Naive B cell (primary cell): Measurements from ENCODE around the gene SLC17A5. TPM values are rescaled to one million over a fixed set of nuclear protein-coding genes. Genes with fewer than 3 reads are reported as not detected.
"Not testable (repeated sequence)": the region's sequence is repeated elsewhere in the genome, so short reads cannot be mapped to it uniquely, and the experiment has no call there.

Experiments
- ATAC-seq, 2 donors: fragments of 150-1000 bp; cut with Tn5 transposase; 2 replicates each; pipeline ENCODE4 v1.10.0; 2021; ENCODE audit warnings: low read depth in 2 of 2, mild to moderate bottlenecking in 2 of 2, moderate library complexity in 2 of 2
- DNase-seq: peaks from one replicate; pipeline ENCODE4 v3.0.0; 2022
- H3K27ac Mint-ChIP-seq, 6 donors: one replicate each; pipeline ENCODE4 v1.8.0; 2020 to 2022; ENCODE audit warnings: mild to moderate bottlenecking in 6 of 6, mixed read lengths in 6 of 6, moderate library complexity in 5 of 6, inconsistent platforms in 2 of 6
- H3K27me3 Mint-ChIP-seq, 3 donors: one replicate each; pipeline ENCODE4 v1.8.0; 2021 to 2022; ENCODE audit warnings: mixed read lengths in 3 of 3, mild to moderate bottlenecking in 1 of 3
- H3K36me3 Mint-ChIP-seq, 2 donors: one replicate each; pipeline ENCODE4 v1.8.0; 2020 to 2022; ENCODE audit warnings: mixed read lengths in 2 of 2, inconsistent platforms in 1 of 2, mild to moderate bottlenecking in 1 of 2
- H3K4me1 Mint-ChIP-seq, 3 donors: one replicate each; pipeline ENCODE4 v1.8.0; 2020 to 2022; ENCODE audit warnings: mixed read lengths in 3 of 3, inconsistent platforms in 1 of 3, mild to moderate bottlenecking in 1 of 3, moderate library complexity in 1 of 3
- H3K4me3 Mint-ChIP-seq, 8 donors: one replicate each; pipeline ENCODE4 v1.8.0; 2020 to 2022; ENCODE audit warnings: mild to moderate bottlenecking in 8 of 8, mixed read lengths in 8 of 8, moderate library complexity in 8 of 8, inconsistent platforms in 2 of 8
- H3K9me3 Mint-ChIP-seq, 7 donors: one replicate each; pipeline ENCODE4 v1.8.0; 2020 to 2022; ENCODE audit warnings: mixed read lengths in 7 of 7, mild to moderate bottlenecking in 5 of 7, inconsistent platforms in 2 of 7, moderate library complexity in 1 of 7
- polyA plus RNA-seq, 6 donors: library from polyadenylated mRNA; unstranded; fragments of 300-500 nt; fragmentation: Illumina TruSeq; gene quantifications; one replicate each; pipeline ENCODE4 v1.2.3, GENCODE V29; 2021; ENCODE audit warnings: low read depth in 6 of 6

The SLC17A5 gene
- polyA plus RNA-seq, 6 donors from 2014 or later, result 0.40 to 6.0 (median 5.6) TPM

- Mint-ChIP-seq H3K9me3 (no peaks in the 10 kb centered on the region), H3K4me1 (no peaks in the 10 kb centered on the region), H3K4me3 (no peak overlapping the region), H3K27ac (no peak overlapping the region), H3K27me3 (no peaks in the 10 kb centered on the region), H3K36me3 (peaks cover 10 to 18% of the 10 kb centered on the region in 2 donors)
- ATAC-seq, result no peak
- DNase-seq, result no peak
Observed at GRCh38 chr6:73630401-73630800, 23.4 kb downstream of the SLC17A5 start.

GRCh38 chr6:73624896-73625295, 28.9 kb downstream of the SLC17A5 start:
- no peaks in the 10 kb centered on the region for H3K9me3 Mint-ChIP-seq
- no peak for DNase-seq
- no peak overlapping the region for H3K4me3 Mint-ChIP-seq
- no peak for ATAC-seq
- H3K36me3 Mint-ChIP-seq, result no peaks in the 10 kb centered on the region
- no peak overlapping the region for H3K27ac Mint-ChIP-seq
- H3K4me1 Mint-ChIP-seq, result no peaks in the 10 kb centered on the region
- no peaks in the 10 kb centered on the region for H3K27me3 Mint-ChIP-seq

- not testable (repeated sequence) for H3K27me3 Mint-ChIP-seq, DNase-seq, H3K36me3 Mint-ChIP-seq, H3K4me1 Mint-ChIP-seq, ATAC-seq, H3K27ac Mint-ChIP-seq, H3K4me3 Mint-ChIP-seq, H3K9me3 Mint-ChIP-seq
Observed at GRCh38 chr6:73623480-73623879, 30.3 kb downstream of the SLC17A5 start.

DNA sequence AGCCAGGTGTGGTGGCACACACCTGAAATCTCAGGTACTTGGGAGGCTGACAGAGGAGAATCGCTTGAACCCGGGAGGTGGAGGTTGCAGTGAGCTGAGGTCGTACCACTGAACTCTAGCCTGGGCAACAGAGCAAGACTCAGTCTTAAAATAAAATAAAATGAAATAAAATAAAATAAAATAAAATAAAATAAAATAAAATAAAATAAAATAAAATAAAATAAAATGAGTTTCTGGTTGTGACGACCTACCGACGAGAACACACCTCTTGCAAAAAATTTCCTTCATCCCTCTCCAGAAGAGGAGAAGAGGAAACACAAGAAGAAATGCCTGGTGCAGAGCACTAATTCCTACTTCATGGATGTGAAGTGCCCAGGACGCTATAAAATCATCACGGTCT, 35.7 kb downstream of the SLC17A5 start:
- H3K27ac Mint-ChIP-seq, DNase-seq, H3K27me3 Mint-ChIP-seq, ATAC-seq, H3K9me3 Mint-ChIP-seq, H3K4me3 Mint-ChIP-seq, H3K36me3 Mint-ChIP-seq, H3K4me1 Mint-ChIP-seq: not testable (repeated sequence)

DNA sequence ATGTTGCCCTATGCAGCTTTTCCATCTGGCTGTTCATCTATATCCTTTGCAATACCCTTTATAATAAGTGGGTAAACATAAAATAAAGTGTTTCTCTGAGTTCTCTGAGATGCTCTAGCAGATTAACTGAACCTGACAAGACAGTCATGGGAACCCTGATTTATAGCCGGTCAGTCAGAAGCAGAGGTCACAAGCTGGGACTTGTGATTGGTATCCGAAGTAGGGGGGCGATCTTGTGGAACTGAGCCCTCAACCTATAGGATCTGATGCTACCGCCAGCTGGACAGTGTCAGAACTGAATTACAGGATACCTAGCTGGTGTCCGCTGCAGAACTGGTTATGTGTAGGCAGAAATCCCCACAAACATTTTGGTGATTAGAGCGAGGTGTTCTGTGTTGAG, 39.0 kb downstream of the SLC17A5 start:
- peaks cover 0 to 5% (median 0%) of the 10 kb centered on the region in 3 donors for H3K4me1 Mint-ChIP-seq
- H3K9me3 Mint-ChIP-seq, result no peaks in the 10 kb centered on the region
- H3K4me3 Mint-ChIP-seq, result no peak overlapping the region
- no peak for DNase-seq
- ATAC-seq, result no peak
- peaks cover 0 to 9% of the 10 kb centered on the region in 2 donors for H3K36me3 Mint-ChIP-seq
- H3K27me3 Mint-ChIP-seq, result no peaks in the 10 kb centered on the region
- H3K27ac Mint-ChIP-seq, result no peak overlapping the region

DNA sequence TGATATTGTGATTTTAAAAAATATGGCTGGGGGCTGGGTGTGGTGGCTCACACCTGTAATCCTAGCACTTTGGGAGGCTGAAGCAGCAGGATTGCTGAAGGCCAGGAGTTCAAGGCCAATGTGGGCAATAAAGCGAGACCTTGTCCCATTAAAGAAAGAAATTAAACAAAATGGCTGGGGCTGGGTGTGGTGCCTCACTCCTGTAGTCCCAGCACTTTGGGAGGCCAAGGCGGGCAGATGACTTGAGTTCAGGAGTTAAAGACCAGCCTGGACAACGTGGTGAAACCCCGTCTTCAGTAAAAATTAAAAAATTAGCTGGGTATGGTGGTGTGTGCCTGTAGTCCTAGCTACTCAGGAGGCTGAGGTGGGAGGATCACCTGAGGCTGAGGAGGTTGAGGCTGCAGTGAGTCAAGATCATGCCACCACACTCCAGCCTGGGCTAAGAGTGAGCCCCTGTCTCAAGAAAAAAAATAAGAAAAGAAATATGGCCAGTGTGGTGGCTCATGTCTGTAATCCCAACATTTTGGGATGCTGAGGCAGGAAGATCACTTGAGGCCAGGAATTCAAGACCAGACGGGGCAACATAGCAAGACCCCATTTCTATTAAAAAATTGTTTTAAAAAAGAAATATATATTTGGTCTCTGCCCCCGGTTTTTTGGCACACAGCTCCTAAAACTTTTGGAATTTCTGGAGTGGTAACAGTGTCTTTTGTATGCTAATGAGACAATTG, 39.8 kb downstream of the SLC17A5 start:
- Mint-ChIP-seq H3K4me3 (no peak overlapping the region), H3K36me3 (peaks cover 0 to 14% of the 10 kb centered on the region in 2 donors), H3K27me3 (no peaks in the 10 kb centered on the region), H3K4me1 (peaks cover 0 to 5% (median 0%) of the 10 kb centered on the region in 3 donors), H3K27ac (no peak overlapping the region), H3K9me3 (no peaks in the 10 kb centered on the region)
- DNase-seq (no peak), ATAC-seq (no peak)

GRCh38 chr6:73612611-73613010, 41.2 kb downstream of the SLC17A5 start:
- Mint-ChIP-seq H3K4me1 (peaks cover 0 to 5% (median 0%) of the 10 kb centered on the region in 3 donors), H3K27ac (peak overlapping the region in 1 of 6 donors; percentile 15), H3K27me3 (no peaks in the 10 kb centered on the region), H3K4me3 (no peak overlapping the region), H3K36me3 (peaks cover 0 to 20% of the 10 kb centered on the region in 2 donors), H3K9me3 (no peaks in the 10 kb centered on the region)
- ATAC-seq, result no peak
- DNase-seq, result no peak

DNA sequence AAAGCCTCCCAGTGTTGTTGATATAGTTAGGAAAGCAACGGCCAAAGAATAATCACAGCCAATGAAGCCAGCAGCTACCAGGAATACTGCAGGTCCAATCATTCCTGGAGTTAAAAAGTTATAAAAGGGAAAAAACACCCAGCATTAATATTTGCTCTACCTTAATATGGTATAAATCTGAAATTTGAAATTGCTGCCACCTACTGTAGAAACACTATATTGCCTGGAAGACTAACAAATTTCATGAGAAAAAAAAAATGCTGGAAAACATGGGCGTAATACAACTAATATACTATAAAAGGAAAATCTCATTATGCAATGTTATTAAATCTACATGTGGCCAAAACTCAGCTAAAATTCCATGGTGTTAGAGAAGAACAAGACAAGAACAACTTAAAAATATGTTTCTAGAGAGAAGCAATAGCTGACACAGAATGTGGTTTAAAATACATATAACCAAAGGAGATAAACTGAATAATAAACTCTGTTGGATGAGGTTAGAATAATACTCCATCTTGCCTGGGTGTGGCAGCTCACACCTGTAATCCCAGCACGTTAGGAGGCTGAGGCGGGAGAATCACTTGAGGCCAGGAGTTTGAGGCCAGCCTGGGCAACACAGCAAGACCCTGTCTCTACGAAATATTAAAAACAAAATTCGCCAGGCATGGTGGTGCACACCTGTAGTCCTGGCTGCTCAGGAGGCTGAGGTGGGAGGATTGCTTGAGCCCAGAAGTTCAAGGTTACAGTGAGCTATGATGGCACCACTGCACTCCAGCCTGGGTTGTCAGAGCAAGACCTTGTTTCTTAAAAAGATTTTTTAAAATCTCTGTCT, 43.1 kb downstream of the SLC17A5 start:
- Mint-ChIP-seq H3K36me3 (peaks cover 0 to 15% of the 10 kb centered on the region in 2 donors), H3K4me1 (peaks cover 0 to 5% (median 0%) of the 10 kb centered on the region in 3 donors), H3K27ac (peak overlapping the region in 4 of 6 donors; percentile 6 to 58 (median 30)), H3K4me3 (no peak overlapping the region), H3K9me3 (no peaks in the 10 kb centered on the region), H3K27me3 (no peaks in the 10 kb centered on the region)
- peak; percentile 40 to 56 for ATAC-seq
- DNase-seq, result peak; percentile 39

DNA sequence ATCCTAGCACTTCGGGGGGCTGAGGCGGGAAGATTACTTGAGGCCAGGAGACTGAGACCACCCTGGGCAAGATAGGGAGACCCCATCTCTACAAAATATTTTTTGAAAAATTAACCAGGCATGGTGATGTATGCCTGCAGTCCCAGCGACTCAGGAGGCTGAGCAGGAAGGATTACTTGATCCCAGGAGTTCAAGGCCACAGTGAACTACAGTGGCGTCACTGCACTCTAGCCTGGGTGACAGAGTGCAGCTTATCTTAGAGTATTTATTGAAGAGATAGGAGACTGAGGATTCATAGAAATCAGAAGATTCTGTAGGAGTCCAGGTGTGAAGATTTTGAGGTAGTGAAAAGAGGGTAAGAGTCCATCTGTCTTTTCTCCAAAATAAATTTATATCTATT, 45.0 kb downstream of the SLC17A5 start:
- peak overlapping the region in 2 of 6 donors; percentile 84 to 86 for H3K27ac Mint-ChIP-seq

DNA sequence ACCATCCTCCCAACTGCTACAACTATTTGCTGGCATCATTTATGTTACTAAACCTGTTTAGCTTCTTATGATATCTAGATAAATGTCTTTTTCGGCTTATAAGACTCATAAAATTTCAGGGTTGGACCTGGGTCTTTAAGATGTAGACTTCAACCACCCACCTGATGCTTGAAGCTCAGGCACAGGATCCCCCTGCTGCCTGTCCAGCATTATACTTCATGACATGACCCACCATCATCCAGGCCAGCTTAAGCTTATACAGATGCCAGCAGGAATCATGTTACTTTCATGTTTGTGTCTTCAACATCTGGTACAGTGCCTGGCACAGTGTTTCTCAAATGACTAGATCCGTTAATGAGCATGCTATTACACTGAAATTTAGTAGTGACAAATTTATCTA, 47.4 kb downstream of the SLC17A5 start:
- peaks cover 0 to 15% of the 10 kb centered on the region in 2 donors for H3K36me3 Mint-ChIP-seq
- no peaks in the 10 kb centered on the region for H3K27me3 Mint-ChIP-seq
- H3K4me3 Mint-ChIP-seq, result no peak overlapping the region
- H3K27ac Mint-ChIP-seq, result peak overlapping the region in 2 of 6 donors; percentile 15 to 74
- H3K4me1 Mint-ChIP-seq, result peaks cover 0 to 5% (median 0%) of the 10 kb centered on the region in 3 donors
- DNase-seq, result no peak
- no peaks in the 10 kb centered on the region for H3K9me3 Mint-ChIP-seq
- no peak for ATAC-seq

More for the DNA sequence above, 45.0 kb downstream of the SLC17A5 start:
- no peak for DNase-seq
- Mint-ChIP-seq H3K4me3 (no peak overlapping the region), H3K9me3 (no peaks in the 10 kb centered on the region), H3K27me3 (no peaks in the 10 kb centered on the region), H3K4me1 (peaks cover 0 to 5% (median 0%) of the 10 kb centered on the region in 3 donors), H3K36me3 (peaks cover 0 to 12% of the 10 kb centered on the region in 2 donors)
- no peak for ATAC-seq

DNA sequence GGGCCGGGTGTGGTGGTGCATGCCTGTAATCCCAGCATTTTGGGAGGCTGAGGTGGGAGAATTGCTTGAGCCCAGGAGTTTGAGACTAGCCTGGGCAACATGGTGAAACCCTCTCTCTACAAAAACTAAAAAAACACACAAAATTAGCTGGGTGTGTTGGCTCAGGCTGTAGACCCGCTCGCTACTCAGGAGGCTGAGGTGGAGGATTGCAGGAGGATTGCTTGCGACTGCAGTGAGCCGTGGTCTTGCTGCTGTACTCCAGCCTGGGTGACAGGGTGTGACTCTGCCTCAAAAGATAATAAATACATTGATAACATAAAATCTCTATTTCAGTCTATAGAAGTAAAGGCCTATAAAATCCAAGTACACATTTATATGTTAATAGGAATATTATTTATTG, 49.3 kb downstream of the SLC17A5 start:
- H3K4me1 Mint-ChIP-seq, result no peaks in the 10 kb centered on the region
- ATAC-seq (no peak), DNase-seq (no peak)
- no peaks in the 10 kb centered on the region for H3K27me3 Mint-ChIP-seq
- H3K4me3 Mint-ChIP-seq, result no peak overlapping the region
- H3K9me3 Mint-ChIP-seq, result no peaks in the 10 kb centered on the region
- H3K27ac Mint-ChIP-seq, result peak overlapping the region in 2 of 6 donors; percentile 15 to 61
- peaks cover 0 to 13% of the 10 kb centered on the region in 2 donors for H3K36me3 Mint-ChIP-seq

DNA sequence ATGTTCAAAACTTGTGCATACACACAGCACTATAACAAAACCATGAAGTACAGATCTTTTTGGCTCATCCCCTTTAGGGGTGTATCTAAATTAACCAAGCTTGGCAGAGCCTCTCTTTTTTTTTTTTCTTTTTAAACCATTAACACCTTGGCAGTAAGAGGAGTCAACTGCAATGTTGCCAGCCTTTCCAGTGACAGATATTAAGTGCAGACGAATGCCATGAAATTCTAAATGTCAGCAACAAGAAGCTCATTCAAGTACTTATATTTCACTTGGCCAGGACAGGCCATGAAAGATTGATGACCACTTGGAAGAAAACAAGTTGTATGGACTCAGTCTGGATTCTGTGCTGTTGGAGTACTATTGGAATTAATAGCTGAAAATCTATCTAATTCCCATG, 49.8 kb downstream of the SLC17A5 start:
- Mint-ChIP-seq H3K4me3 (no peak overlapping the region), H3K4me1 (no peaks in the 10 kb centered on the region), H3K27ac (no peak overlapping the region), H3K36me3 (peaks cover 0 to 10% of the 10 kb centered on the region in 2 donors), H3K9me3 (no peaks in the 10 kb centered on the region), H3K27me3 (no peaks in the 10 kb centered on the region)
- DNase-seq, result no peak
- ATAC-seq, result no peak

- Mint-ChIP-seq H3K36me3 (no peaks in the 10 kb centered on the region), H3K9me3 (peaks cover 0 to 1% (median 0%) of the 10 kb centered on the region in 7 donors), H3K4me1 (peaks cover 10 to 45% (median 20%) of the 10 kb centered on the region in 3 donors), H3K27ac (peak overlapping the region; percentile 98 to 99 (median 98)), H3K27me3 (no peaks in the 10 kb centered on the region), H3K4me3 (peak overlapping the region; percentile 65 to 92 (median 84))
- ATAC-seq, result no peak
- no peak for DNase-seq
Observed at GRCh38 chr6:73586416-73586974, 67.3 kb downstream of the SLC17A5 start.
